Measurements from ENCODE around the gene CDCA5. TPM values are rescaled to one million over a fixed set of nuclear protein-coding genes. Genes with fewer than 3 reads are reported as not detected.

The CDCA5 gene
- total RNA-seq, 1 experiment from 2014 or later: 72.1 TPM

DNA sequence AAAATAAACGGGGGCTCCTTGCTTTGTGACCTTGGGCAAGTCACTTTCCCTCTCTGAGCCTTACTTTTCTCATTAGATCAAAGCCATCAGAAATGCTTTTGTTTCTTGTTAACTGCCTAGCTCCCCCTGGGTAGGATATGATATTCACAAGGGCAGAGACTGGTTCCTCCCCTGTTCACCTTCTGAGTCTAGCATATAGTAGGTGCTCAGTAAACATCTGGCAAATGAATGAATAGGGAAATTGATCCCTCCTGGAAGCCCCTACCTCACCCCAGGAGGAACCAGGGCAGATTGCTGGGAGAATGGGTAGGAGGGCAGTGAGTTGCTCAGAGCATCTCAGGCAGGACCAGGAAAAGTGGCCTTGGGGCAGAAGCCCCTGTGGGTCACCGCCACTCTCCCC, 49.4 kb downstream of the CDCA5 start:
- intact Hi-C loops (cut with micrococcal nuclease): no loop called here
- H3K27me3 ChIP-seq (ENCODE audit: insufficient read depth, low read length): no peaks in the 10 kb centered on the region
- H3K36me3 ChIP-seq (ENCODE audit: control insufficient read depth in 1 of 2, insufficient read depth in 2 of 2, low read length in 2 of 2): no peaks in the 10 kb centered on the region
- H3K79me2 ChIP-seq (ENCODE audit: insufficient read depth, low read length): no peaks in the 10 kb centered on the region
- no peaks in the 10 kb centered on the region for H3K9me2 ChIP-seq (ENCODE audit: insufficient read depth)
- CTCF ChIA-PET: no interaction called here
- no peak overlapping the region for H3K9ac ChIP-seq (ENCODE audit: low read length)
- ATAC-seq: no peak
- H3K9me3 ChIP-seq (ENCODE audit: control insufficient read depth in 1 of 2, insufficient read depth in 1 of 2, low read depth in 1 of 2, low read length in 2 of 2): no peaks in the 10 kb centered on the region
- TF ChIP-seq, protein P1, sequence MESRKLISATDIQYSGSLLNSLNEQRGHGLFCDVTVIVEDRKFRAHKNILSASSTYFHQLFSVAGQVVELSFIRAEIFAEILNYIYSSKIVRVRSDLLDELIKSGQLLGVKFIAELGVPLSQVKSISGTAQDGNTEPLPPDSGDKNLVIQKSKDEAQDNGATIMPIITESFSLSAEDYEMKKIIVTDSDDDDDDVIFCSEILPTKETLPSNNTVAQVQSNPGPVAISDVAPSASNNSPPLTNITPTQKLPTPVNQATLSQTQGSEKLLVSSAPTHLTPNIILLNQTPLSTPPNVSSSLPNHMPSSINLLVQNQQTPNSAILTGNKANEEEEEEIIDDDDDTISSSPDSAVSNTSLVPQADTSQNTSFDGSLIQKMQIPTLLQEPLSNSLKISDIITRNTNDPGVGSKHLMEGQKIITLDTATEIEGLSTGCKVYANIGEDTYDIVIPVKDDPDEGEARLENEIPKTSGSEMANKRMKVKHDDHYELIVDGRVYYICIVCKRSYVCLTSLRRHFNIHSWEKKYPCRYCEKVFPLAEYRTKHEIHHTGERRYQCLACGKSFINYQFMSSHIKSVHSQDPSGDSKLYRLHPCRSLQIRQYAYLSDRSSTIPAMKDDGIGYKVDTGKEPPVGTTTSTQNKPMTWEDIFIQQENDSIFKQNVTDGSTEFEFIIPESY (IDR thresholded peaks at IDR 0.05; ENCODE audit: extremely low read depth, insufficient replicate concordance, low read length): no peak
- TF ChIP-seq ZFX (IDR thresholded peaks at IDR 0.05) (no peak), JUND (IDR thresholded peaks at IDR 0.05) (no peak), FOSL1 (IDR thresholded peaks at IDR 0.05; ENCODE audit: low read depth) (no peak), SRF (IDR thresholded peaks at IDR 0.05; ENCODE audit: low read depth) (no peak), RAD21 (IDR thresholded peaks at IDR 0.05; ENCODE audit: low read depth) (no peak), TCF7L2 (IDR thresholded peaks at IDR 0.05; ENCODE audit: borderline replicate concordance, extremely low read depth, insufficient read depth, insufficient read length) (no peak), CBX3 (IDR thresholded peaks at IDR 0.05; ENCODE audit: low read depth) (no peak)
- TF ChIP-seq, protein P2, sequence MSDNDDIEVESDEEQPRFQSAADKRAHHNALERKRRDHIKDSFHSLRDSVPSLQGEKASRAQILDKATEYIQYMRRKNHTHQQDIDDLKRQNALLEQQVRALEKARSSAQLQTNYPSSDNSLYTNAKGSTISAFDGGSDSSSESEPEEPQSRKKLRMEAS (IDR thresholded peaks at IDR 0.05): no peak
- TF ChIP-seq, protein P3, sequence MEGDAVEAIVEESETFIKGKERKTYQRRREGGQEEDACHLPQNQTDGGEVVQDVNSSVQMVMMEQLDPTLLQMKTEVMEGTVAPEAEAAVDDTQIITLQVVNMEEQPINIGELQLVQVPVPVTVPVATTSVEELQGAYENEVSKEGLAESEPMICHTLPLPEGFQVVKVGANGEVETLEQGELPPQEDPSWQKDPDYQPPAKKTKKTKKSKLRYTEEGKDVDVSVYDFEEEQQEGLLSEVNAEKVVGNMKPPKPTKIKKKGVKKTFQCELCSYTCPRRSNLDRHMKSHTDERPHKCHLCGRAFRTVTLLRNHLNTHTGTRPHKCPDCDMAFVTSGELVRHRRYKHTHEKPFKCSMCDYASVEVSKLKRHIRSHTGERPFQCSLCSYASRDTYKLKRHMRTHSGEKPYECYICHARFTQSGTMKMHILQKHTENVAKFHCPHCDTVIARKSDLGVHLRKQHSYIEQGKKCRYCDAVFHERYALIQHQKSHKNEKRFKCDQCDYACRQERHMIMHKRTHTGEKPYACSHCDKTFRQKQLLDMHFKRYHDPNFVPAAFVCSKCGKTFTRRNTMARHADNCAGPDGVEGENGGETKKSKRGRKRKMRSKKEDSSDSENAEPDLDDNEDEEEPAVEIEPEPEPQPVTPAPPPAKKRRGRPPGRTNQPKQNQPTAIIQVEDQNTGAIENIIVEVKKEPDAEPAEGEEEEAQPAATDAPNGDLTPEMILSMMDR (IDR thresholded peaks at IDR 0.05 in 2 of 3, conservative IDR thresholded peaks at IDR 0.05 in 1 of 3; ENCODE audit: borderline replicate concordance in 1 of 3, insufficient read depth in 1 of 3, low read depth in 2 of 3, low read length in 2 of 3): no peak
- TF ChIP-seq, protein P4, sequence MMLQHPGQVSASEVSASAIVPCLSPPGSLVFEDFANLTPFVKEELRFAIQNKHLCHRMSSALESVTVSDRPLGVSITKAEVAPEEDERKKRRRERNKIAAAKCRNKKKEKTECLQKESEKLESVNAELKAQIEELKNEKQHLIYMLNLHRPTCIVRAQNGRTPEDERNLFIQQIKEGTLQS (IDR thresholded peaks at IDR 0.05): no peak
- H2AFZ ChIP-seq (ENCODE audit: low read depth, low read length, poor library complexity, severe bottlenecking): no peak overlapping the region
- no TSS peak for BruUV-seq (replicated peaks)
- no peak overlapping the region for H3K4me3 ChIP-seq (replicated peaks in 1 of 2; ENCODE audit: low read depth in 1 of 2, low read length in 2 of 2)
- H4K20me1 ChIP-seq (ENCODE audit: insufficient read depth): no peaks in the 10 kb centered on the region
- POLR2A ChIA-PET: no interaction called here
- no peak overlapping the region for H3K27ac ChIP-seq (ENCODE audit: low read depth, low read length)
- no peak overlapping the region for H3K4me2 ChIP-seq (ENCODE audit: low read length)
- peaks cover 3 to 5% of the 10 kb centered on the region in 2 experiments; a peak in 3 of 4 replicates for H3K4me1 ChIP-seq (ENCODE audit: control insufficient read depth in 1 of 2, insufficient read depth in 2 of 2, low read length in 2 of 2)
- RAD21 ChIA-PET (ENCODE audit: low non-redundant PET in 1 of 2, low total read pairs in 2 of 2, uncharacterized antibody in 2 of 2, unreplicated experiment in 2 of 2): no interaction called here
- DNase-seq (ENCODE audit: low read depth, low spot score): no peak
